A204.1 (cell line): ENCODE results near the gene FAM110A.
"Not testable (repeated sequence)": the region's sequence is repeated elsewhere in the genome, so short reads cannot be mapped to it uniquely, and the experiment has no call there.

ENCODE experiments used
- FAIRE-seq: peaks from 2 replicates; lab custom pipeline; 2012; peaks lifted over from hg19 to GRCh38; lab: Jason Lieb, UNC

The FAM110A gene

GRCh38 chr20:873875-874607 lies 40.5 kb downstream of the FAM110A start:
- no peak for FAIRE-seq

- no peak for FAIRE-seq
Observed at GRCh38 chr20:875115-875514, 41.6 kb downstream of the FAM110A start.

- no peak for FAIRE-seq
Observed at GRCh38 chr20:877814-878213, 44.3 kb downstream of the FAM110A start.

- no peak for FAIRE-seq
Observed at GRCh38 chr20:878511-879307, 45.2 kb downstream of the FAM110A start.

GRCh38 chr20:879626-880025 lies 46.1 kb downstream of the FAM110A start:
- FAIRE-seq = no peak

- no peak for FAIRE-seq
Observed at GRCh38 chr20:881051-881782, 47.7 kb downstream of the FAM110A start.

- no peak for FAIRE-seq
Observed at GRCh38 chr20:881783-882144, 48.2 kb downstream of the FAM110A start.

GRCh38 chr20:884983-885952 lies 51.8 kb downstream of the FAM110A start:
- FAIRE-seq = no peak

GRCh38 chr20:887137-887536 lies 53.6 kb downstream of the FAM110A start:
- FAIRE-seq = no peak

- no peak for FAIRE-seq
Observed at GRCh38 chr20:888057-888456, 54.5 kb downstream of the FAM110A start.

GRCh38 chr20:889106-889505 lies 55.6 kb downstream of the FAM110A start:
- FAIRE-seq = no peak

- FAIRE-seq = no peak
Observed at GRCh38 chr20:889932-890463, 56.5 kb downstream of the FAM110A start.

- no peak for FAIRE-seq
Observed at GRCh38 chr20:890666-891057, 57.1 kb downstream of the FAM110A start.

- FAIRE-seq = no peak
Observed at GRCh38 chr20:891058-891705, 57.7 kb downstream of the FAM110A start.

GRCh38 chr20:891706-892080 lies 58.2 kb downstream of the FAM110A start:
- FAIRE-seq = no peak

- FAIRE-seq = not testable (repeated sequence)
Observed at GRCh38 chr20:892371-892770, 58.9 kb downstream of the FAM110A start.
